Measurements from ENCODE around the gene LPA.
"Not testable (repeated sequence)": the region's sequence is repeated elsewhere in the genome, so short reads cannot be mapped to it uniquely, and the experiment has no call there.

LPA gene

GRCh38 chr6:160573943-160574342 is 90.1 kb downstream of the LPA start:
- DNase-seq (ENCODE audit: extremely low spot score): no peak
- no peak for TF ChIP-seq CTCF (IDR thresholded peaks at IDR 0.05; ENCODE audit: control extremely low read depth, extremely low read depth, low read depth, missing control alignments)
- POLR2A ChIA-PET: no interaction called here
- CTCF ChIA-PET: interaction anchor here (1.8 to 1.9 kb wide), 2 partner anchors 11 to 12 kb away, joined by 5 read pairs; no protein-coding TSS in a partner anchor

- DNase-seq (ENCODE audit: extremely low spot score); POLR2A ChIA-PET; CTCF ChIA-PET: not testable (repeated sequence)
Measured at GRCh38 chr6:160571201-160571600, 92.9 kb downstream of the LPA start.

- CTCF ChIA-PET: interaction anchor here (1.5 kb wide), 1 partner anchor 11 kb away, joined by 6 read pairs; no protein-coding TSS in a partner anchor
- no peak for TF ChIP-seq CTCF (IDR thresholded peaks at IDR 0.05; ENCODE audit: control extremely low read depth, extremely low read depth, low read depth, missing control alignments)
- POLR2A ChIA-PET: no interaction called here
- DNase-seq (ENCODE audit: extremely low spot score): no peak
Measured at GRCh38 chr6:160544802-160545201, 119.3 kb downstream of the LPA start.

- CTCF ChIA-PET: interaction anchor here (0.8 to 4.4 kb wide), 7 partner anchors 14 to 686 kb away, joined by 3 to 127 read pairs (median 3); no protein-coding TSS in a partner anchor
- no peak for TF ChIP-seq CTCF (IDR thresholded peaks at IDR 0.05; ENCODE audit: control extremely low read depth, extremely low read depth, low read depth, missing control alignments)
- POLR2A ChIA-PET: no interaction called here
- DNase-seq (ENCODE audit: extremely low spot score): no peak
Measured at GRCh38 chr6:160535270-160535669, 128.8 kb downstream of the LPA start.

- CTCF ChIA-PET: interaction anchor here (0.6 to 4.4 kb wide), 27 partner anchors 11 to 685 kb away, joined by 3 to 127 read pairs (median 3); no protein-coding TSS in a partner anchor
- DNase-seq (ENCODE audit: extremely low spot score): peak; percentile 44
Measured at GRCh38 chr6:160534050-160534696, 129.9 kb downstream of the LPA start.

GRCh38 chr6:160532315-160532714 is 131.8 kb downstream of the LPA start:
- POLR2A ChIA-PET: no interaction called here
- DNase-seq (ENCODE audit: extremely low spot score): no peak
- CTCF ChIA-PET: interaction anchor here (1.6 to 4.4 kb wide), 2 partner anchors 11 to 841 kb away, joined by 4 to 127 read pairs; no protein-coding TSS in a partner anchor
- no peak for TF ChIP-seq CTCF (IDR thresholded peaks at IDR 0.05; ENCODE audit: control extremely low read depth, extremely low read depth, low read depth, missing control alignments)

More at GRCh38 chr6:160534050-160534696, 129.9 kb downstream of the LPA start:
- TF ChIP-seq CTCF (IDR thresholded peaks at IDR 0.05; ENCODE audit: control extremely low read depth, extremely low read depth, low read depth, missing control alignments): peak; percentile 86
- POLR2A ChIA-PET: no interaction called here

GRCh38 chr6:160531826-160532225 is 132.2 kb downstream of the LPA start:
- TF ChIP-seq CTCF (IDR thresholded peaks at IDR 0.05; ENCODE audit: control extremely low read depth, extremely low read depth, low read depth, missing control alignments): no peak
- ChIA-PET CTCF (interaction anchor here (4.4 kb wide), 1 partner anchor 10 kb away, joined by 127 read pairs; no protein-coding TSS in a partner anchor), POLR2A (no interaction called here)
- DNase-seq (ENCODE audit: extremely low spot score): no peak

GRCh38 chr6:160529524-160529923 is 134.6 kb downstream of the LPA start:
- CTCF ChIA-PET; DNase-seq (ENCODE audit: extremely low spot score); POLR2A ChIA-PET: not testable (repeated sequence)
